Stimulated activated CD4-positive, alpha-beta T cell treated with anti-CD3 and anti-CD28 coated beads, Interleukin-4, amount 100 ng/mL, for 24 hours (primary cell): ENCODE measurements around the gene CXXC1.
"Not testable (repeated sequence)": the region's sequence is repeated elsewhere in the genome, so short reads cannot be mapped to it uniquely, and the experiment has no call there.

Experiments
- DNase-seq: peaks from one replicate; pipeline ENCODE4 v3.0.0-alpha.2; 2020

The CXXC1 gene

DNA sequence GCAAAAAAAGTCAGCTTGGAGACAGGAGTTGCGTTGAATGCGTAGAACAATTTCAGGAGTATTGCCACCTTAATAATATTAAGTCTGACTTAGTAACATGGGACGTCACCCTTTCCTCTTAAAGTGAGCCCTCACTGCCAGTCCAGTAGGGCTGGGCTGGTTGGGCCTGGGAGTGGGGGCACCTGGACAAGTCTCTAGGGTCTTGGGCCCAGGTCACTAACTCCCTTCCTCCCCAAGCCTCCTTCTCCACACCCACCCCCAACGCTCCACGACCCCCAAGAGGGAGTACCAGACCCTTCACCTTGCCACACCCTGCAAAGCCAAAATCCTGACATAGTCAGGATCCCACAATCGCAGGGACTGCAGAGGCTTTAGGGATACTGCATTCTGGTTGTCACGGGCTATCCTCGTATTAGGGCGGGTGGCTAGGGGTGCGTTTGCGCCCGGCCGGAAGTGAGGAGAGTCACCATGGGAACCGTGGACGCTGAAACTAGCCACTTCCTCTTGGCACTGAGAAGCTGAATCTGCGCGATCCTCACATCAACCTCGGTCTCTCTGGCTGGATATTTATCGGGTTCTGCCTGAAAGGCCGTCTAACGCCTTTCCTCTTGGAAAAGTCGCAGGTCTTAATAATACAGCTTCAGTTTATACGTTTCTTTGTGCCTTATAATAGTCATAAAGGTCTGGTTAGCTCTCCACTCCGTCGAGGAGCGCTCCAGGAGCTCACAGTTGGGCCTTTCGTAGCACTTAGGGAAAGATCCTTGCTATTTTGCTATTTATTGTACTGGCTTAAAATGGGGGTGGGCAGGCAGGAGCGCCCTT is 10.3 kb upstream of the CXXC1 start:
- peak; percentile 71 for DNase-seq

DNA sequence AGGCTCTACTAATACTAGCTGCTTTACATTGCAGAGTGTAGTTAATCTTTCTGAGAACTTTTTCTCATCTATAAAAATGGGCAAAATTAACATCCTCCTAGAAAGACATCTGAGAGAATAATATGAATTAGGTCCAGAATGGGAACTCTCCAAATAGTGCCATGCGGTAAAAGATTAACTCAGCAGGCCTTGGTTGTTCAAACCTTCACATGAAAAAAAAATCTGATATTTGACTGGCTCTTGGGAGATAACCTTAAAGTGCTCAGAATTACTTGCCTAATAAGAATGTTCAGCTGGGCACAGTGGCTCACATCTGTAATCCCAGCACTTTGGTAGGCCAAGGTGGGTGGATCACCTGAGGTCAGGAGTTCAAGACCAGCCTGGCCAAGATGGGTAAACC is 5.5 kb upstream of the CXXC1 start:
- DNase-seq: no peak

DNA sequence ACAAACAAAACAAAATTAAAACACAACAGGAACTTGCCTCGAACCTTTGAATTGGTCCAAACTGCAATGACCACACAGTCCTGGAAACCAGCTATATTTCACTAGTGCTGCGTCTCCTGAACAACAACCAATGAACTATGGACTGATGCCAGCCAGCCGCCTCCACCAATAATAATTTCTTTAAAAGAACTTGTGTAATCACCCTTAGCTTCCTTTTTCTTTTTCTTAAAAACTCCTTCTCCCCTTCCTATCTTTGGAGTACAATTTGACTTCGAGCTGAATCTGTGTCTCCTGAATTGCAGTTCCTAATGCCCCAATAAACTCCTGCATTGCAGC is 1.6 kb upstream of the CXXC1 start:
- no peak for DNase-seq

DNA sequence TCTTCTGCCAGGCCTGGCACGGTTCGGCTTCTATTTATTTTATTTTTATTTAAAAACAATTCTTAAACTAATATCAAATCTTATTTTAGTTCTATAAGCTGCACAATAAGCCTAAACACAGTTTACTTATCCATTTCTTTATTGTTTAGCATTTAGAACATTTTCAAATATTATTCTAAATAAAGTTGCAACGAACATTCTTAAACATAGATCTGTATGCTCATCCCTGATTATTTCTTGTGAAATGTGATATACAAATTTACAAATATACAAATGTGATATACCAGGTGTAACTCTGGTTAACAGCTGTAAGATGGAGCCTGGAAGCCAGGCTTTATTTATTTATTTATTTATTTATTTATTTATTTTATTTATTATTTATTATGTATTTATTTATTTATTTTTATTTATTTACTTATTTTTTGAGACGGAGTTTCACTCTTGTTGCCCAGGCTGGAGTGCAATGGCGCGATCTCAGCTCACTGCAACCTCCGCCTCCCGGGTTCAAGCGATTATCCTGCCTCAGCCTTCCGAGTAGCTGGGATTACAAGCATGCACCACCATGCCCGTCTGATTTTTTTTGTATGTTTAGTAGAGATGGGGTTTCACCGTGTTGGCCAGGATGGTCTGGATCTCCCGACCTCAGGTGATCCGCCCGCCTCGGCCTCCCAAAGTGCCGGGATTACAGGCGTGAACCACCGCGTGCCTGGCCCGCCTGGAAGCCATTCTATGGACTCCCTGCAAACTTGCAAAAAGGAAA is 1.0 kb upstream of the CXXC1 start:
- not testable (repeated sequence) for DNase-seq

DNA sequence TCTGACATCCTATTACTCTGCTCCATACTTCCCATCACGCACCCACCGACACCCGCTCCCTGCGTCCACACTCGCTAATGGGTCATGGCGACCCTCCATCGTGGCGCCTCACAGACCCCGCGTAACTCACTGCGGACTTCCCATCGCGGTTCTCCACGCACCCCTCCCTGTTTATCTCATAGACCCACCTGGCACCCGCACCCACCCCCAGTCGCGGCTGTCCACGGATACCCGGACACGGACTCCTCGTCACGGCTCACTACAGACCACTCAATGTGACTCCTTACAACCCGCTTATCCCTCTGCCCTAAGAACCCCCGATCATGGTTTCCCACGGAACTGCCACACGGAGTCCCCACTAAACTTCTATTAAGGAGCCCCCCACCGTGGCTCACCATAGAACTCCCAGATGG is 458 bp downstream of the CXXC1 start:
- DNase-seq: no peak

DNA sequence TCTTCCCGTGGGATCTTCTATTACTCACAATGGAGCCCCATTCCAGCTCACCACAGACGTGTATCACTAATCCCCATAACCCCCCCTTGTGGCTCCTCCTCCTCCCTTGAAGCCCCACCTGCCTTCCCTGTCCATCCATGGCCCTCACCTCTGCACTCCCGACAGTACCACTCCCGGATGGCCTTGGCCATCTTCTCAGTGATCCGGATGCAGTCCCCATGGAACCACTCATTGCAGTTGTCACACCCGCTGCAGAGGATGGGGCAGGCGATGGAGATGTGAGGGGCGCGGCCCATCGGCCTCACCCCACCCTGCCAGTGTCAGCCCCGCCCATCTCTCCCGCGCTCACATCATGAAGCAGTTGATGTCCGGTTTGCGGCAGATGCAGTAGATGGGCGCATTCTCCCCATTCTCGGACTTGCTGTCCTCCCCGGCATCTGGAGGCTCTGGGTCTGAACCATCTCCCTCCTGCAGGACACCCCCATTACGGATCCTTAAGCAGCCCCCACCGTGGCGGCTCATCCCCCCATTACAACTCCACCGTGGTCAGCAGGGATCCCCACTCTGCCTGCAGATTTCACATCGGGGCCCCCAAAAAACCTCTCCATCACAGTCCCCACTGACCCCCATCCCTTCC is 983 bp downstream of the CXXC1 start:
- no peak for DNase-seq

DNA sequence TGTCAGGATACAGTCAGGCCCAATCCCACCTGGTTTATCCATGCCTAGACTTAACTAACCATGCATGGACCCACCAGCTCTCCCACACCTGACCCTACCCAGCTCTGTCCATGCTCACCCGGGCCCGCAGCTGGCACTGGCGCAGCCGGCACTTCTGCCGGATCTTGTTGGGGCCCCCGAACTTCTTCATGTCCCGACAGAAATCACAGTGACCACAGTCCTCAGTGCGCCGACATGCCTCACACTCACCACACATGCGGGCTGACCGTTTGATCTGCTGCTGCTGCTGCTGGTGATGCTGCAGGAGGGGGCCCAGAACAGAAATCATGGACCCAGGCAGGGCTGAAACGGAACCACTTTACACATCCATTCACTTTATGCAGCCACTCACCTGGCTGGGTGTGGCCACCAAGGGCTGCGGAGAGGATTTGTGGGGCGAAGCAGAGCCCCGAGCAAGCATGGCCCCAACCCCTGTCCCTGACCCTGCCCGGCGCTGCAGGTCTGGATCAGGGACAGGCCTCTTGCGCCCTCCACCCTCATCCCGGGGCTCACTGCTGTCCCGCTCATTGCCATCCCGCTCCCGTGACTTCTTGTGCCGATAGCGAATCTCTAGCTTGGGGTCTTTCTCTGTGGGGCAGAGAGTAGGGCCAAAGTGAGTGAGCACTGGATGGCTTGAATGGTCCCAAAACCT is 1.7 kb downstream of the CXXC1 start:
- no peak for DNase-seq

DNA sequence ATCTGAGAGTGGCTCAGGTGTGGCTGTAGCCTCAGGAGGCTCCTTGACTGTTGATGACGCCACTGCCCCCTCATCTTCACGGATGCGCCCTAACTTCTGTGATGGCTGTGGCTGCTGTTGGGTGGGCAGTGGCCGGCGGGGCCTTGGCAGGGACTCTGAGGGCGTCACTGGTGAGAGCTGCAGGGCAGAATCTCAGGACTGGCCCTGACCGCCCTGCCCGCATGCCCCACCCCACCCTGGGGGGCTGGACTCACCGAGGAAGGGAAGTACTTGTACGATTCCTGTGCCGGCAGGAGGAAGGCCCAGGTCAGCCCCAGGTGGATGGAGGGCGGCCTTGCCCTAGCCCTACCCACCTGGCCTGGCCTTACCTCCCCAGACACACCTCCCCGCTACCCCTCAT is 2.4 kb downstream of the CXXC1 start:
- DNase-seq: no peak

DNA sequence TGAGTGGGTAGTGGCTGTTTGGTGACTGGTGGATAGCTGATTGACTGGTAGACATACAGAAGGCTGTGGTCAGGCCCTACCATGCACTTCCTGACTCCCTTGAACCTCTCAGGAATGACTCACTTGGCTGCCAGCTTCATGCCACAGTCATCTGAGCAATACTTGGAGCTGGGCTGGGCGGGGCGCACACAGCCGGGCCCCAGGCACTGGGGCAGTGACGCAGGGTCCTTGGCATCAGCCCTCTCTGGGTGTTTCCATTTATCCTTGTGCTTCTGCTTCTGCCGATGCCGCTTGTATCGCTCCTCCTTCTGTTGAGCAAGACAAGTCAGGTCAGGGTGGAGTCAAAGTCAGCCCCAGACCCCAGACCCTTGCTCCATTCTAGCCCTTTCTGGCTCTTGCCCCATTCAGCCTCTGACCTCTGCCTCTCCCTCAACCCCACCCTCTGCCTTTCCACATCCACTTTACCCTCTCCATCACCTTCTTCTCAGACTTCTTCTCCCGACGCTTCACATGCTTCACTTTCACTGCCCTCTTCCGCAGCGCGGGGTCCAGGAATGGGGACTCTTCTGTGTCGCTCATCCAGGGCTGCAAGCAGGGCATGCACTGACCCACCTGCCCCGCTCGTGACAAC is 3.1 kb downstream of the CXXC1 start:
- no peak for DNase-seq

DNA sequence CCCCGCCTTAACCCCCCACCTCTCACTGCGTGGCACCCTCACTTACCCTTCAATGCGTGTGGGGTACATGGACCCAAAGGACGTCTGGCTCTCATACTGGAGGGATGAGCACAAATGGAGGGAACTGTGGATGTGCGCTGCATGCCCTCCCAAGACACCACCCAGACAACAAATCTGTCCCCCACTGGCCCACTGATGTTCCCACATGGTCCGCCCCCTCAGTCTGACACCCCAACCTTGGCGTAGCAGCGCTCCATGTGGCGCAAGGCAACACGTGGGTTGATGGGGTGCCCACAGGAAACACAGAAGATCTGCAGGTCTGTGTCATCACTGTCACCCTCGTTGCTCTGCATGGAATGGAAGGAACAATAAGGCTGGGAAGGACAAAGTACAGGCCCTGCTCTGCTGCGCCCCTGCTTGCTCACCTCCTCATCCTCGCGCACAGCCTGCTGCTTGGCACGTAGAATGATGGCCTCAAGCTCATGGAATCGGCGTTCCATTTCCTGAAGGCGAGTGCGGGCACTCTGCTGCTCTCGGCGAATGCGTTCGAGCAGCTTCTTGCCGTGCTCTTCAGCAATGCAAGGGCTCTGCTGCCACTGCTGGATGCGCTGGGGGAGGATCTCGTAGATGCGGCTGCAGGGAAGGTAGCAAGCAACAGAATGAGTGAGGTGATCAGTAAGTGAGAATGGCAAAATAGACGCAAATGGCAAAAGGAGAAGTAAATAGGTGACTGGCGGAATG is 3.9 kb downstream of the CXXC1 start:
- DNase-seq: no peak

DNA sequence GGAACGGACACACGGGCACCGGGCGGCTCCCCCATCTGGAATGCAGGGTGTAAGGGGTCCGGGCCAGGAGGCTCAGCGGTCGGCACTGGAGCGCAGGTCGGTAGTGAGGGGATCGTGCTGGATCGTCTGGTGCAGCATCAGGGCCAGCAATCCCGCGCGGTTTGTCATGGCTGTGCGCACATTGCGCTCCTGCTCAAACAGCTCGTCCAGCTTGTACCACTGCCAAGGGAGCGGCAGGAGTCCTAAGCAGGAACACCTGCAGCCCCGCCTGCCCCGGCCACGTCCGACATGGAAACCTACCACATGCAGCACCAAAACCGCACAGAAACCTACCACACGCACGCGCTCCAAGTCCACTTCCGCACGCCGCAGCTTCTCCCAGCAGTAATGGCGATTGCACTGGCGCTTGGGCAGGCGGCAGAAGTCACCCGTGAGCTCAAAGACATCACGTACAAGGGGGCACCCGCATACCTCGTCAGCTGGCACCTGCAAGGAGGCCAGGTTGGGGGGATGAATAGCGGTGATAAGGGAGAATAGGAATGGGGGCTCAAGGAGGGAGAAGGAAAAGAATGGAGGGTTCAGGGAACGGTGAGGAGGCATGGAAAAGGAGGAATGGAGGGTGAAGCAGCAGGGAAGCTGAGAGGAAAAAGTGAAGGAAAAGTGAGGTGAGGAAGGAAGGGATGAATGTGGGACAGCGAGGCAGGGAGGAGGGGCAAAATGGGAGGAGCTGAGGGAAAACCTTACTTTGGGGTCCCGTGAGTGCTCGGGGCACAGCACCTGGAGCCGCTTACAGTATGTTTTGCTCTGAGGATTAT is 4.8 kb downstream of the CXXC1 start:
- DNase-seq: no peak

DNA sequence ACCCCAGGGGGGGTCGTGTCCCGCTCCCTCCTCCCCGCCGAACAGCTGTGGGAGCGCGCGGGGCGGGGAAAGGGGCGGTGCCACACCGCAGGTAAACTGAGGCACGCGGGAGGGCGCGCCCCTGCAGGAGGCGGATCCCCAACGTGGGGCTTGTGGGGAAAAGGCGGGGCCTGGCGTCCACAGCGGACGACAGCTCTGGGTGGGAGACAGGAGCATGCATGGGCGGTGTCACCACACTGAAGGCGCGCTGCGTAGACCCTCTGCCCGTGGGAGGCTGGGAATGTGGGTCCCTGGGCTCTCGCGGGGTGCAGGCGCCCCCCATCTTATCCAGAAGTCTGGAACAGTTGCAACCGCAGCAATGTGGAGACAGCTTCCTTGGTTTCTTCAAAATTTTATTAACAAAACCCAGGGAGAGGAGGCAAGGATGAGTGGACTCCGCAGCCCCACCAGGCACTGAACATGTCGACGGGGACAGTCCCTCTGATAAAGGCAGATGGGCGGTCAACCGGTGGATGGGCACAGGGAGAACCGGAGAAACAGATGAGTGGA is 5.4 kb downstream of the CXXC1 start:
- no peak for DNase-seq

DNA sequence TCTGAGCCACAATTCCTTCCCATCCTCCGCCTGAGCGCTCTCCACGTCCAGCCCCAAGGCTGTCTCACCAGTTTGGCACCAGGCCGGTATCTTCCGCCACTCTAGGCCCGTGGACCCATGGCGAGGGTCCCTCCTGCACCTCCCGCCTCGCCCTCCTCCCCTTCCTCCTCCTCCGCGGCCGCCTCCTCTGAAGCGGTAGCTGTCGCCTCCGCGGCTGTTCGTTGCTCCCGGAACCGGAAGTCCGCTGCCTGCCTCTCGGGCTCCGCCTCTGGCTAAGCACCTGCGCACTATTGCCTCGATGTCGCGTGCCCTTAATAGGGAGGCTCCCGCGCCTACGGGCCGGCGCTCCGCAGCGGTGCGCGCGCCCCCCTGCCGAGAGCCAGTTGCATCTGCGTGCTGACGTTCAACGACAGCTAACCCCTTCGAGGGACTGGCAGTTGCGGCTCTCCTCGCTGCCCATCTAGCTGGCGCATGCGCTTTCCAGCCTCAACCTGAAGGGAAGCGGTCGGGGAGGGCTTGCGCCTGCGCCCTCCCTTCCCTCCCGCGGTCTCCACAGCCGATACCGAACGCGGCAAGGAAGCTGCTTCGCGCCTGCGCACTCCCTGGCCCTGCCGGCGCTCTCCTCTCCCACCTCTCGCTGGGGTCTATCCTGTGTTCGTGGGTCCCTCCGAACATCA is 6.1 kb downstream of the CXXC1 start, which contains the start of gene MBD1:
Gene MBD1 (minus strand): TSS at position 229 of the 677 bp plus-strand sequence. CDS start 1,531 bp downstream, outside the sequence.
- peak; percentile 97 for DNase-seq

DNA sequence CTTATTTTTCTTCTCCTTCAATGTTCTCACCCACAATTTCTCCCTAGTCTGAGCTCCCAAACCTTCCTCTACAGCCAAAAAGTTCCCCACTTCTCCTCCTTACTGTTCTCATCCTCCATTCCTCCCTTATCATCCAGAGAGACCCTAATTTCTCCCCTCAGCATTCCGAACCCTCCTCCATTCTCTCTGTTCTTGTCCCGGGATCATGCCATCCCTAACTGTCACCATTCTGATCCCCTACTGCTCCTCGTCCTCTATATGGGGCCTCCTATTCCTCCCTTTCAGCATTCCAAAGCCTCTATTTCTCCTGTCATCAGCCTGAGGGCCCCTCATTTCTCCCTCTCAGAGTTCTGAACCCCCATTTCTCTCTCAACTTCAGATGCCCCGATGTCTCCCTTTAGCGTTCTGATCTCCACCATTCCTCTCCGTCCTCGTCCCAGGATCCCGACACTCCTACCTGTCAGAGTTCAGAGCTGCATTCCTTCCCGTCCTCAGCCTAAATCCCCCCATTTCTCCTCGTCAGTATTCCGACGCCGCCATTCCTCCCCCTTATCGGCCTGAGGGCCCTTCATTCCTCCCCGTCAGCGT is 6.7 kb downstream of the CXXC1 start:
- DNase-seq: no peak

DNA sequence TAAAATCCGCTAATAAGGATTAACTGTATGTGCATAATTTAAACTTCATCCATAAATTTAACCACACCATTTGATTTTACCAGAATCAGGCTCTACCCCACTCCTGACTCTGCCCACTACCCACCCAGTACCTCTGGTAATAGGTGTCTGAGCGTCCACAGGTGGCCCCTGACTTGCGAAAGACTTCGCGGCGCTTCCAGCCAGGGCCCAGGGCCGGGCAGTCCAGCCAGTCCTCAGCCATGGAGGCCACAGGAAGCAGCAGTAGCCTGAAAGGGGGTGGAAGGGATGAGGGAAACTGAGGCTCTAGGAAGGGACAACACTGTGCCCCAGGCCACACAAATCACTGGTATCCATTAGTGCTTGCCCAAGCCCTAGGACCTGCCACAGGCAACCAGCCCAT is 7.7 kb downstream of the CXXC1 start:
- DNase-seq: no peak

DNA sequence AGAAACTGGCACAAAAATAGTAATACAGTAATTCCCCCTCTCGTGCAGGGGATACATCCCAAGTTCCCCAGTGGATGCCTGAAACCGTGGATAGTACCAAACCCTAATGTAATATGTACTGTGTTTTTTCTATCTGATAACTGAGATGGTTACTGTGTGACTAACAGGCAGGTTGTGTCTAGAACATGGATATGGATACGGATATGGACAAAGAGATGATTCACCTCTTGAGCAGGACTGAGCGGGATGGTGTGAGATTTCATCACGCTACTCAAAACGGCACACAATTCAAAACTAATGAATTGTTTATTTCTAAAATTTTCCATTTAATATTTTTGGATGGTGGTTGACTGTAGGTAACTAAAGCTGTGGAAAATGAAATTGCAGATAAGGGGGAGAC is 9.6 kb downstream of the CXXC1 start:
- DNase-seq: no peak

DNA sequence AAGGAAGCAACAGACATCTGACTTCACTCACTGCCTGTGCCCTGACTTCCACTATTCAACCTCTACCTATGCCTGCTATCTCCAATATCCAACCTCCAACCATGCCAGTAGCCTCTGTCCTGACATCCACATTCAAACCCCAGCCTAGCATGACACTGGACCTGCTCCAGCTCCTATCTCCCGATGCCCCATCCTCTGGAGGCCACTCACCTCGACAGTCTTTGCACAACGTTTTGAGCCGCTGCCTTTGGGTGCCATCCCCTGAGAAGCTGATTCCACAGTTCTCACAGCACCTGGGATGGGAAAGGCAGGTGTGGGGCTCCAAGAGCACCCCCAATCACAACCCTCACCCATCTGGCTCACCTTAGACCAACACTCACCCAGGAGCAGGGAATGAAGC is 11.0 kb downstream of the CXXC1 start:
- DNase-seq: no peak

DNA sequence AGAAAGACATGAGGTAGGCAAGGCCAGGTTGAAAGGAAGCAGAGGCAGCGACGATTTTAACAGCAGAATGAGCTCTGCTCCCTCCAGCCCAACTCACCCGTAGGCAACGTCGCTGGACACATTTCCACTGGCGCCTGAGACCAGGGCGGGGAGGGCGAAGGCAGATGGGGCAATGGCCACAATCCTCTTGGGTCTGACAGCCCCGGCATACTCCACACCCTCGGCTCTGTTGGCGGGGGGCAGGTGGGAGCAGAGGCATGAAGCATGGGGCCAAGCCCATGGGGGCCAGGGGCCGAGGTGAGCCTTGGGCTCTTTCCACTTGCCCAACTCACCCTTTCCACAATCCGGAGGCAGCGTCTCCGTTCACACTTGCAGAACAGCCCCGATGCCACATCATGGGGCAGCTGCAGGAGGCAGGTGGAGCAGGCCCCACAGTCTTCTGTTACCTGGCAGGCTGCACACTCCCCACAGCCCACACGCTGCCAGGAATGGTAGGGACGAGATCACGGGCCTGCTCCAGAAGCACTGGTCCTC is 11.9 kb downstream of the CXXC1 start:
- DNase-seq: no peak

DNA sequence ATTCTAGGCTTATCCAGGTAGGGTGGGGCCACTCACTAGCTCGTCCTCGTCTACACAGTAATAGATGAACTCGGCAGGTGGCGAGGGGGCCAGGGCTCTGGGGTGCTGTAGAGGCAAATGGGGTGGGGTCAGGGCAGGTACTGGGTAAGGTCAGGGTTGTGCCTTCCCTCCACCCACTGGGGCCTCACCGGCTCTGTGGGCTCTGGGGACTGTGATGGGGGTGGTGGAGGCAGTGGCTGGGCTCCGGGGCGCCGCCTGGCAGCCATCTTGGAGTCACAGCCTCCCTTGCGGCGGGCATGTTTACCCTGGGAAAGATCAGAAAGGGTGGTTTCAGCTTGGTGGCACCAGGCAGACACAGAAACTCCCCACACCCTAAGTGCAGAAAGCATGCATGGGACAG is 12.6 kb downstream of the CXXC1 start:
- DNase-seq: no peak

DNA sequence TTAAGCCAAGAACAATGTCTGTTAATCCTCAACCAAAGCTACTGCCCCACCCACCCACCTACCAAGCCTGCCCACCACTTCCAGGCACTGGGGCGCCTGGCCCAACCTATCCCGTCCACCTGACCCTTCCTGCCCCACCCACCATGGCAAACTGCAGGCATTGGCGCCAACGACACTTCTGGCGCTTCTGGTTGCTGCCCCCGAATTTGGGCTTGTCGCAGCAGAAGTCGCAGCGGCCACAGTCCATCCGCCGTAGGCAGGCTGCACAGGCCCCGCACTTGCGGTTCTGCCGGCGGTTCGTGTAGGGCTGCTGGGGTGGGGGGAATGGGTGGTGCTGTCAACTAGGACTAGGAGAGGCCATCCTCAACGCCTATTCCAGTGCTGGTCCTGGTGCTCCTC is 13.4 kb downstream of the CXXC1 start:
- DNase-seq: no peak
